GM18520 (cell line): Measurements from ENCODE around the gene ZNF98.

Source experiments
- ATAC-seq: cut with Tn5 transposase; IDR thresholded peaks from one replicate; pipeline ENCODE4 v1.9.1; 2021; ENCODE audit not compliant: unreplicated experiment

The ZNF98 gene

DNA sequence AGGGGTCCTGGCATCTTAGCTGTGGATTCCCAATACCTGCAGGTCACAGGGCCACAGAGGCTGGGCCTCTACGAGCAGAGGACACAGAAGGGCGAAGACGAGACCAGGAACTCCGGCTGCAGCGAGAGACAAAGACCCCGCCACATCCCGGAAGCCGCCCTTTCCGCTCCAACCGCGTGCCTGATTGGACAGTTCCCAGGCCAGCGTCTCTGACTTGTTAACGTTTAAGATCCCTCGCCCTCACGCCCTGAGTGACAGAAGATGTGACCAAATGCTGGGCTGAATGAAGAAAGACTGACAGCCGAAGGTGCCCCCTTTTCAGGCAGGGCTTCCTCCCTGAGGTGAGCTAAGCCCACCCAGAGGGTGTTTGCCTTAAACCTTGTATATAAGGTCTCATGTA, at the start of gene ZNF98:
ZNF98 (minus strand) TSS at position 136 of the 400 bp plus-strand sequence; CDS start at position 14, 122 bp downstream.
- ATAC-seq: no peak

DNA sequence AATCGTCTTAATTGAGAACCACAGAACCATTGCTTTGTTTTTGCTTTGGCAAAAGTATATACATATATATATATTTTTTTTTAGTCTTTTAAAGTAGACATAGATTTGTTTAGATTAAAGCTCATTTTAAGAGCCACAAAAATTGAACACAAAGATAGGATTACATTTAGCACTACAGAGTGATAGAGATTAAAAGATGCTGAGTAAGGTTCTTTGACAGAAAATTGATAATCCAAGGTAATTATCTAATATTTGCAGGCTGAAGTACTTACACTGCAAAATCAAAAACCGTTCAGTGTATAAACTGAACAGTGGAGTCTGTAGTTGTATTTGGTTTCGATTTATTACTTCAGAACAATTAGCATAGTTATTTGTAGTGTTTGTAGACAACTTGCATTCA, 24.5 kb upstream of the ZNF98 start:
- no peak for ATAC-seq

DNA sequence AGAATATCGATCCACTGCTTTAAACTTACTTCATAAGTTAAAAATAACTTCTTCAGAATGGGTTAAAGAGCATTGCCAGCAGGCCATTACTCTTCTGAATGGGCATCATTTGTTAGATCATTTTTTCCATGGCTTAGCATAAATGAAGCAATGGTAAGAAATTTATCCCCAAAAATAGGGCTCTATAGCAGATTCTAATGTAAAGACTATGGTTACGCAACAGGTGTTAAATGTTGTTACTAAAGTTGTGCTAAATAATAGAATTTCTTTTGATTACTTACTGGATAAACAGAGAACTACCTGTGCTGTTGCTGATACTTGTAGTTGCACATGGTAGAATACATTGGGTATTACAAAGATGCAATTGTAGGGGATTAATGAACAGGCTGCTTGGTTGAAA, 15.9 kb upstream of the ZNF98 start:
- ATAC-seq: no peak

DNA sequence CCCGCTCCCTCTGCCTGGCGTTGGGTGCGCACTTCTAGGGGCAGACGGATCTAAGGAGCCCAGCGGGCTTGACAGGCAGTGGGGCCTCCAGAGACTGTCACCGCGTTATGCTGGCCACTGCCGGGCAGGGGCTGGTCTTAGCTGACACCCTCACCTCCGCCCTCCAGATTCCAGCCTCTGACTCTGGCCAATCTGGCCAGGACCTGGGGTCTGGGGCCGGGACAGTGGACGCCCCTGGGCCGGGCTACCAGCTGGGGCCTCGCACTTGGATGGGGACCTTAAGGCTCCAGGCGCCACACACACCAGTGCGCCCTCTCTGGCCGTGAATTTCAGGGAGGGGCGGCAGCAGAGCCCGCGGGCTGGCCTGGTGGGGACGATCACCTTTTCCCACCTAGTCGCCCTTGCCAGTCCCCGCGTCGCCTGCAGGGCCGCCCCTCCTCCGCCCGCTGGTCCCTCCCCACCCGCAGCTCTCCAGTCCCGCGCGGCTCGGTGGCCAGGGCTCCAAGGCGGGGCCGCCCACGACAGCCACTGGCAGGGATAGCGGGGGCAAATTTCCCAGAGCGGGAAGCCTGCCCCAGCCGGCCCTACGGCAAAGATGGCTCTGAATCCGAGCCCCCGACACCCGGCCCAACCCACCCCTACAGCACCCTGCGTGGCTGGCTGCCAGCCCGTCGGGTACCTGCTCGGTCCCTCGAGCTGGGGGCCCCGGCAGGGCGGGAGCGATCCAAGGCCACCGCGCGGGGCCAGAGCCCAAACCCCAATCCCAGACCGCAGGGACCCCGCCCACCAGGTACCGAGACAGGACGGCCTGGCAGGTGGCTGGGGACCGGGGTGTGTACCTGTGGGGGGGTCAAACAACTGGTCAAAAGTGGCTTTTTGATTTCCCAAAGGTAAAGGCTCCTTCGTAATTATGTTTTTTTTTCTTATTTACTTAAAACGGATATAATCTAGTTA, 6.1 kb upstream of the ZNF98 start:
- ATAC-seq: no peak

DNA sequence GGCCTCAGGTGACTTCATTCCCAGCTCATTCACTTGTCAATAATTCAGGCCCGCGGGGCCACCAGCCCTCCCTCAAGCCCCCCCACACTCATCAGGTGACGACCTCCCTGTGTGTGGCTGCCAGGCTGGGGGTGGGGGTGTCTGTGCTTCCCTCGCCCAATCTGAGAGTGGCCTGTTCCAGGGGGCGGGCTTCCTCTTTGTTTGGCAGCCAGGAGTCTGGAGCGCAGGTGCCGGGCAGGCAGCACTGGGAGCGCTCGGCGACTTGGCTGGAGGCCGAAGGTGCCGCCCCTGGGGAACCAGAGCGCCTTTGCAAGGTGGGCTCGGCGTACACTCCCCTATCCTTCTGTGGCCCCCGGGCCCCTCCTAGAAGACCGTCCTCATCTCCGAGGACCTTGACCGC, 5.4 kb upstream of the ZNF98 start:
- ATAC-seq: no peak

DNA sequence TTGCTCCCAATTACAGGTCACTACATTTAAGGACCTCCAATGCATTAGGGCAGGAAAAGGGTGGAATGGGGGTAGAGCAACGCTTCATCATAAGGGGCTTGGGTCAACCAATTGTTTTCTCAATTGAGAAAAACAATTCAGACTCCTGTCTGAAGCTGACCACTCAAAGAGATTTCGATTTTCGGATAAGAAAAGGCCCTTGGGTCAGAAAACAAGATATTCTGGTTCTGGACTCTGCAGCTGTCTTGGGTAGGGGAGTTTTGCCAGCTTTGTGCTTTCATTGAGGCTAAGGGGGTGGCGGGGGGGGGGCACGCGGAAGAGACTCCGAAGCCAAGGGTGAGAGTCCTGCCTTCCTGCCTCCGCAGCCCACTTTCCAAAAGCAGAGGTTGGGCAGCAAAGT, 4.8 kb upstream of the ZNF98 start:
- no peak for ATAC-seq

DNA sequence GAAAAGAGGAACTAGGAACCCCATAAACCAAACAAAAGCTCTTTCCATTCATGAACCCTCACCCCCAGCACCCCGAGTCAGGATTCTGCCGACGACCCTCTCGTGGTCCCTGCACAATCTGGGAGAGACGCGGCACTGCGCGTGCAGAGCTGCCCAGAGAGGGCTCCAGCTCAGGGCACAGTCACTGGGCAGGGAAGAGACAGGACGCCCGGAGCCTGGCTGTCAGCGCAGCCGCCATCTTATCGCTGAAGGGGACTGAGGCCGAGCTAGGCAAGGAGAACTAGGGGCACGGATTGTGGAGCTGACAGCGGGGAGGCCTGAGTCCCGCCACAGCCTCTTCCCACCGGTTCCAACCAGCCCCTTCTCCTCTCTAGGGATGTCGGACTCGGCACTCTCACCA, 349 bp downstream of the ZNF98 start:
- no peak for ATAC-seq

DNA sequence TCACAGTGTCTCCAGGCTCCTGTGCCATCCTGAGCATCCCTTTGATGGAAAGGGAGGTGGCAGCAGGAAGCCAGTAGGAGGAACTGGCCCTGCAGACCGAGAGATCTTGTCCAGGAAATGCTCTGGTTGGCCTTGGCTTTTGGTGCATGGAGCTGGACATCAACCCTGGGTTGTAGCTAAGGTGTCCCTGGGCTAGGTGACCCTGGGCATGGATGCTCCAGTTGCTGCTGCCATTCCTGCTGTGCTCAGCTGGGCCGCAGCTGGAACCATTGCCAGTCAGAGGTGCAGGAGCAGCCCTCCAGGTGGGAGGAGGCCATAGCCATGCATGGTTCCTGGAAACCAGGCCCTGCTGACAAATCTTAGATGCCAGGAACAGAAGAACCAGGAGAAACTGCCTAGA, 67.5 kb downstream of the ZNF98 start:
- no peak for ATAC-seq
